ENCODE data around the gene BHLHA15. TPM values are rescaled to one million over a fixed set of nuclear protein-coding genes. Genes with fewer than 3 reads are reported as not detected.

BHLHA15 gene
- total RNA-seq: 1.2 and 3.3 TPM in 2 replicates

GRCh38 chr7:98211221-98211675 lies at the start of gene BHLHA15:
BHLHA15 (plus strand) TSS chr7:98211439; CDS start chr7:98212310, 871 bp downstream.

GRCh38 chr7:98251601-98252424 lies 40.6 kb downstream of the BHLHA15 start, which contains the start of gene TECPR1:
TECPR1 (minus strand) TSS chr7:98252232; CDS start chr7:98246146, 6,086 bp downstream.

Other genes starting within 250 kb of the BHLHA15 start
- not detected in 2 replicates for gene OCM2, start 221.2 kb upstream of the BHLHA15 start, total RNA-seq
- 7.6 and 9.0 TPM in 2 replicates for gene LMTK2, start 104.6 kb upstream of the BHLHA15 start, total RNA-seq
- 8.1 and 37.4 TPM in 2 replicates for gene TECPR1, start 40.8 kb downstream of the BHLHA15 start, total RNA-seq
- 21.0 and 33.1 TPM in 2 replicates for gene BRI3, start 70.2 kb downstream of the BHLHA15 start, total RNA-seq
- gene BAIAP2L1, start 189.7 kb downstream of the BHLHA15 start, total RNA-seq: 27.5 and 34.1 TPM in 2 replicates

All from hair follicular keratinocyte (primary cell).